Bronchial epithelial cell (primary cell): ENCODE data around the gene ETV6. TPM values are rescaled to one million over a fixed set of nuclear protein-coding genes. Genes with fewer than 3 reads are reported as not detected.
A peak's percentile ranks its signal among the peaks of the same experiment; 100 is the strongest.

Experiments
- DNase-seq: peaks from one replicate; pipeline ENCODE4 v3.0.0-alpha.2; 2010; ENCODE audit warnings: low read depth
- FAIRE-seq: peaks from 2 replicates; lab custom pipeline; 2011; peaks lifted over from hg19 to GRCh38; lab: Jason Lieb, UNC
- H3K27me3 ChIP-seq: 2 replicates; pipeline ENCODE4 v1.5.1; 2011; ENCODE audit warnings: low read length; ENCODE audit not compliant: control insufficient read depth, insufficient read depth
- H3K36me3 ChIP-seq: 2 replicates; pipeline ENCODE4 v1.5.1; 2011; ENCODE audit warnings: low read length; ENCODE audit not compliant: control insufficient read depth, insufficient read depth
- H3K4me3 ChIP-seq: 2 replicates; pipeline ENCODE4 v1.5.1; 2011; ENCODE audit warnings: mild to moderate bottlenecking, low read depth, low read length, control low read depth
- CTCF ChIP-seq: IDR thresholded peaks from 2 replicates; pipeline ENCODE4 v1.5.1; 2011; ENCODE audit warnings: mild to moderate bottlenecking, moderate library complexity, low read length, control low read depth, inconsistent platforms; ENCODE audit not compliant: insufficient read depth, severe bottlenecking
- total RNA-seq: library from RNA; depleted of rRNA; stranded (reverse); fragments of >200 nt; gene quantifications from 2 replicates; pipeline ENCODE4 v1.2.1, GENCODE V29; 2014

Gene ETV6
- total RNA-seq, 1 donor from 2014 or later: 2.6 TPM

- TF ChIP-seq CTCF: no peak
- Histone ChIP-seq H3K27me3 (no peaks in the 10 kb centered on the region), H3K36me3 (no peaks in the 10 kb centered on the region), H3K4me3 (no peak overlapping the region)
- peak; percentile 64 for DNase-seq
- FAIRE-seq: no peak
Observed at GRCh38 chr12:11697670-11698387, 48.4 kb downstream of the ETV6 start.

GRCh38 chr12:11698729-11699128 lies 49.3 kb downstream of the ETV6 start:
- DNase-seq: no peak
- no peak for TF ChIP-seq CTCF
- Histone ChIP-seq H3K4me3 (no peak overlapping the region), H3K27me3 (no peaks in the 10 kb centered on the region), H3K36me3 (no peaks in the 10 kb centered on the region)
- FAIRE-seq: no peak

DNA sequence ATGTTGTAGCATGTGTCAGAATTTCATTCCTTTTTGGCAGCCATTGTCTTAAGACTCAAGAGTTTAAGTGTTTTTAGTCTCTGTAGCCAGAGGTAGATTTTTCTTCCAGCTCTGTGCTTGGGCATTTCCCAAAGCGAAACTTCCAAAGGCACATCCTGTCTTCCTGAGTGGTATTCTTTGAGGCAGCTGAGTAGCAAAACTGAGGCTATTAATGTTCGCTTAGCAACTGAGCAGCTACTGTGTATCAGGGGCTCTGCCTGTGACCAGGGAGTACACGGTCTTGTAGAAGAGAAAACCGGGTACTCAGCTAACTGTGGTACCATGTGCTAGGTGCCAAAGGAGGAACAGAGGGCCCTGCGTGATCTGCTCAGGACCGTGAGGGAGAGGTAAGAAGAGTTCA lies 52.0 kb downstream of the ETV6 start:
- no peak for FAIRE-seq
- DNase-seq: no peak
- Histone ChIP-seq H3K36me3 (no peaks in the 10 kb centered on the region), H3K4me3 (no peak overlapping the region), H3K27me3 (no peaks in the 10 kb centered on the region)
- TF ChIP-seq CTCF: no peak

- H3K4me3 ChIP-seq: no peak overlapping the region
- no peaks in the 10 kb centered on the region for H3K27me3 ChIP-seq
- TF ChIP-seq CTCF: no peak
- DNase-seq (no peak), FAIRE-seq (no peak)
- no peaks in the 10 kb centered on the region for H3K36me3 ChIP-seq
Observed at GRCh38 chr12:11702959-11703358, 53.5 kb downstream of the ETV6 start.

DNA sequence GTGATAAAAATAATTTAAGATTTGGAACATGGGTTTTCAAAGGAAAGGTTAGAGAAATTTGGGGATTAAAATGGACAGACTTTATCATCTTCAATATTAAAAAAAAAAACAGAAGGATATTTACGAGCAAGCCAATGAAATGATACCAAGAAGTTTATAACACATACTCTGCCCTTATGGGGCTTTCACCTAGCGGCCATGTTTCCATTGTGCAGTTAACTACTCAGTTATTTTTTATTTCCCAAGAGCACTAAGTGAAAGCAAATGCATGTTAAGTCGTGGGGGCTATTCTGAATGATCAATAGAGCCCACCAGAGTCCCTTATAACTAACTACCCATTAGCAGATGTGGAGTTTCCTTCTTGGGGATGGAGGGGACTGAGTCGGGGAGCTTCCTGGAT lies 53.9 kb downstream of the ETV6 start:
- no peaks in the 10 kb centered on the region for H3K27me3 ChIP-seq

More for the DNA sequence above, 53.9 kb downstream of the ETV6 start:
- Histone ChIP-seq H3K4me3 (no peak overlapping the region), H3K36me3 (no peaks in the 10 kb centered on the region)
- FAIRE-seq (no peak), DNase-seq (no peak)
- no peak for TF ChIP-seq CTCF
